Keratinocyte (primary cell): ENCODE data around the gene HES7. TPM values are rescaled to one million over a fixed set of nuclear protein-coding genes. Genes with fewer than 3 reads are reported as not detected.

ENCODE experiments used
- DNase-seq: peaks from one replicate; pipeline ENCODE4 v3.0.0-alpha.2; 2011; ENCODE audit warnings: low read depth, missing footprints, low spot score
- FAIRE-seq: peaks from 2 replicates; lab custom pipeline; 2011; peaks lifted over from hg19 to GRCh38; lab: Jason Lieb, UNC
- H2AFZ ChIP-seq: 2 replicates; pipeline ENCODE4 v1.6.0; 2012; ENCODE audit warnings: low read length, control low read depth, inconsistent platforms; ENCODE audit not compliant: control insufficient read depth
- H3K27ac ChIP-seq: 2 replicates; pipeline ENCODE4 v1.5.1; 2011; ENCODE audit warnings: low read length; ENCODE audit not compliant: control insufficient read depth, insufficient read depth
- H3K27me3 ChIP-seq: 3 replicates; pipeline ENCODE4 v1.6.0; 2011; ENCODE audit warnings: low read length; ENCODE audit not compliant: control insufficient read depth, insufficient read depth; ENCODE audit errors: extremely low read depth
- H3K36me3 ChIP-seq, 2 experiments: 2 replicates in 1 of 2; 3 replicates in 1 of 2; pipeline ENCODE4 v1.5.1; 2011; ENCODE audit warnings: low read length in 2 of 2, mild to moderate bottlenecking in 1 of 2; ENCODE audit not compliant: control insufficient read depth in 2 of 2, insufficient read depth in 2 of 2; ENCODE audit errors: extremely low read depth in 1 of 2
- H3K4me1 ChIP-seq: 3 replicates; pipeline ENCODE4 v1.5.1; 2011; ENCODE audit warnings: low read length; ENCODE audit not compliant: control insufficient read depth, insufficient read depth; ENCODE audit errors: extremely low read depth
- H3K4me2 ChIP-seq: 3 replicates; pipeline ENCODE4 v1.6.0; 2011; ENCODE audit warnings: low read depth, low read length; ENCODE audit not compliant: control insufficient read depth, insufficient read depth; ENCODE audit errors: extremely low read depth
- H3K4me3 ChIP-seq, 3 experiments: fragments of 200-600 bp in 1 of 3; sonication (generic) in 1 of 3; 2 replicates in 2 of 3; 3 replicates in 1 of 3; pipeline ENCODE4 v1.5.1; 2011 to 2016; ENCODE audit warnings: low read length in 3 of 3, mild to moderate bottlenecking in 3 of 3, control low read depth in 2 of 3, inconsistent platforms in 1 of 3, low read depth in 1 of 3, mixed read lengths in 1 of 3, mixed run types in 1 of 3, moderate library complexity in 1 of 3; ENCODE audit not compliant: control insufficient read depth in 2 of 3, insufficient read depth in 2 of 3; ENCODE audit errors: extremely low read depth in 1 of 3
- H3K79me2 ChIP-seq: 2 replicates; pipeline ENCODE4 v1.6.0; 2012; ENCODE audit warnings: low read length; ENCODE audit not compliant: control insufficient read depth, insufficient read depth
- H3K9ac ChIP-seq: 3 replicates; pipeline ENCODE4 v1.6.0; 2011; ENCODE audit warnings: low read length; ENCODE audit not compliant: control insufficient read depth, insufficient read depth; ENCODE audit errors: extremely low read depth
- H3K9me1 ChIP-seq: 3 replicates; pipeline ENCODE4 v1.6.0; 2011; ENCODE audit warnings: low read length; ENCODE audit not compliant: control insufficient read depth, insufficient read depth; ENCODE audit errors: extremely low read depth
- H3K9me3 ChIP-seq: 2 replicates; pipeline ENCODE4 v1.5.1; 2012; ENCODE audit warnings: low read depth, low read length; ENCODE audit not compliant: control insufficient read depth
- H4K20me1 ChIP-seq: 3 replicates; pipeline ENCODE4 v1.6.0; 2011; ENCODE audit warnings: low read length; ENCODE audit not compliant: control insufficient read depth, insufficient read depth; ENCODE audit errors: extremely low read depth
- EZH2 ChIP-seq: IDR thresholded peaks from one replicate; pipeline ENCODE4 v1.6.1; 2012; ENCODE audit warnings: inconsistent platforms, mild to moderate bottlenecking, low read length, moderate library complexity
- dilution Hi-C: fragments of 300-500 bp; cut with MboI; formaldehyde crosslinking; loops from one replicate; pipeline ENCODE4 v1.7.0; 2020; ENCODE audit warnings: low sequenced_read_pairs; ENCODE audit not compliant: extremely low pct_ligation_motif_present
- polyA plus RNA-seq, 5 experiments: library from polyadenylated mRNA; depleted of rRNA in 3 of 5; stranded (reverse) in 3 of 5; stranded (forward) in 1 of 5; unstranded in 1 of 5; fragments of >200 nt; gene quantifications; 1 replicate in 1 of 5; 2 replicates in 3 of 5; 3 replicates in 1 of 5; pipeline versions ENCODE4 v1.2.1 to v1.2.3, GENCODE V29; 2011 to 2012; ENCODE audit warnings: missing spikeins in 2 of 5, low read depth in 1 of 5, low replicate concordance in 1 of 5
- TF ChIP-seq, protein P1 (sequence below), 3 experiments: IDR thresholded peaks in 1 of 3; conservative IDR thresholded peaks in 1 of 3; optimal IDR thresholded peaks in 1 of 3; 2 replicates in 2 of 3; 3 replicates in 1 of 3; pipeline versions ENCODE3 to v1.5.1; 2011; ENCODE audit warnings: low read length in 3 of 3, mild to moderate bottlenecking in 3 of 3, moderate library complexity in 2 of 3, control low read depth in 1 of 3, inconsistent platforms in 1 of 3; ENCODE audit not compliant: insufficient read depth in 2 of 3; ENCODE audit errors: extremely low read depth in 1 of 3

HES7 gene
- polyA plus RNA-seq, 1 donor (not counting 4 experiments of a cell fraction or from before 2014, with no cell fraction given), result 0.33 TPM

DNA sequence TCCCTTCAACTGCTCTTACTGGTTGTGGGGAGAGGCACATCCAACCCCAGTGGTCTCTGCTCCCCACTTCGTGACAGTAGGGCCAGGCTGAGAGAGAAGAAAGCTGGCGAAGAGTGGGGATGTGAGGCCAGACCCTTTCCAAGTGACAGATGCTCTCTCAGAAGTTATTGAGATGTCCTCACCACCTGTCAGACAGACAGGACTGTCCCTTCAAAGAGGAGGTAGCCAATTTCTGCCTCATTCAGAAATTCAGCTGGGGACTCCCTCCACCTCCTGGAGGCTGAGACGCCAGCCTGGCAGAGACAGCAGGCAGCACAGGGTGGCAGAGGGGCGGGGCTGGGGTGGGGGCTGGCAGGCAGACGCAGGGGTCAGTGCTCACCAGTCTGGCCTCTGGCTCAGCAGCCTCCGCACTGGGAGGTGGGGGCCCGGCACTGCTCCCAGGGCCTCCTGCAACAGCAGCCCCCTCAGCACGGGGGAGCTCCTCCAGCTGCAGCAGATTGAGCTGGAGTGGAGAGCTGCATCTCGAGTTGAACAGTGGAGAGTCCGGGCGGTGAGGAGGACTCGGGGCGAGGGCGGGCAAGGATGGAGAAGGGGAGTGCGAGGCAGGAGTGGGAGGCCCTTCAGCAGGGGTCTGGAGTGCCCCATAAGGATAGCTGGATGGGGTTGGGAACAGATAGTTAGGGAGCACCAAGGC lies 19.1 kb upstream of the HES7 start:
- no peak for FAIRE-seq
- peaks cover 11% of the 10 kb centered on the region for H4K20me1 ChIP-seq
- H3K36me3 ChIP-seq, result peaks cover 61 to 67% of the 10 kb centered on the region in 2 experiments
- no peak for DNase-seq
- no peak for TF ChIP-seq EZH2
- TF ChIP-seq, protein P1, sequence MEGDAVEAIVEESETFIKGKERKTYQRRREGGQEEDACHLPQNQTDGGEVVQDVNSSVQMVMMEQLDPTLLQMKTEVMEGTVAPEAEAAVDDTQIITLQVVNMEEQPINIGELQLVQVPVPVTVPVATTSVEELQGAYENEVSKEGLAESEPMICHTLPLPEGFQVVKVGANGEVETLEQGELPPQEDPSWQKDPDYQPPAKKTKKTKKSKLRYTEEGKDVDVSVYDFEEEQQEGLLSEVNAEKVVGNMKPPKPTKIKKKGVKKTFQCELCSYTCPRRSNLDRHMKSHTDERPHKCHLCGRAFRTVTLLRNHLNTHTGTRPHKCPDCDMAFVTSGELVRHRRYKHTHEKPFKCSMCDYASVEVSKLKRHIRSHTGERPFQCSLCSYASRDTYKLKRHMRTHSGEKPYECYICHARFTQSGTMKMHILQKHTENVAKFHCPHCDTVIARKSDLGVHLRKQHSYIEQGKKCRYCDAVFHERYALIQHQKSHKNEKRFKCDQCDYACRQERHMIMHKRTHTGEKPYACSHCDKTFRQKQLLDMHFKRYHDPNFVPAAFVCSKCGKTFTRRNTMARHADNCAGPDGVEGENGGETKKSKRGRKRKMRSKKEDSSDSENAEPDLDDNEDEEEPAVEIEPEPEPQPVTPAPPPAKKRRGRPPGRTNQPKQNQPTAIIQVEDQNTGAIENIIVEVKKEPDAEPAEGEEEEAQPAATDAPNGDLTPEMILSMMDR (optimal IDR thresholded peaks at IDR 0.05 in 1 of 3, IDR thresholded peaks at IDR 0.05 in 1 of 3, conservative IDR thresholded peaks at IDR 0.05 in 1 of 3; ENCODE audit: extremely low read depth in 1 of 3, insufficient read depth in 2 of 3, low read length in 3 of 3), result no peak
- H3K9ac ChIP-seq, result no peak overlapping the region
- dilution Hi-C loops, result no loop called here
- H3K9me1 ChIP-seq, result no peaks in the 10 kb centered on the region
- no peak overlapping the region for H3K27ac ChIP-seq
- peaks cover 1% of the 10 kb centered on the region for H3K79me2 ChIP-seq
- peaks cover 11% of the 10 kb centered on the region for H3K4me1 ChIP-seq
- H3K9me3 ChIP-seq, result no peaks in the 10 kb centered on the region
- H3K4me3 ChIP-seq, result no peak overlapping the region
- H2AFZ ChIP-seq, result no peak overlapping the region
- H3K4me2 ChIP-seq, result no peak overlapping the region
- no peaks in the 10 kb centered on the region for H3K27me3 ChIP-seq

DNA sequence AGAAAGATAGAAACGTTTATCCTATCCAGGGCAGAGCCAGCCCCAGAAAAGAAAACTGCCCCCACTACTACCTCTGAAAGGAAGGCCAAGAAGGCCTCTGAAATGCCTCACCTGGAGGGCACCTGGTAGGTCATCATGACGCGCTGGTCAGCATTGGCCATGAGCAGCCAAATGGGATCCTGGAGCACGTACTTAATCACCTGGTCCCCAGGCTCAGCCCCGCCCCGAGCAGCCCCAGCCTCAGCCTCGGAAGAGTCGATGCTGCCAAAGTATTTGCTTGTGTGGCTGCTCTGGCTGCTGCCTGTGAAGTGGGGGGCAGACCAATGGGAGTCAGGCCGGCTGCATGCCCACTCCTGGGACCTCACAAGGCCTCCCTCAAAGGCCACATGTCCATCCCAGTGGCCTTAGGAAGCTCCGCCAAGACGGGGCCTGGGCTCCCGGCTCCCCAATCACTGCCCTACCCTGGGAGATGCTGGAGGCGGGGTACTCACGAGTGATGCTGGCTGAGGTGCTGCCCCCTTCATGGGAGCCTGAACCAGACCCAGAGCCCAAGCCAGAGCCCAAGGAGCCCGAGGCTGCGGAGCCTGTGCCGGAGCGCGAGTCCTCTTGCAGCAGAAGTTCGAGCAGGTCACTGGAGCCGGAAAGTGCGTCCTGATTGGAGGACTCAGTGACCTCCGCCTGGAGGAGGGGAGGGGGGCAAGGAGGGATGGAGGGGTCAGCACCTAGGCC lies 18.4 kb upstream of the HES7 start:
- Histone ChIP-seq H3K9me1 (no peaks in the 10 kb centered on the region), H3K4me2 (no peak overlapping the region), H3K9me3 (no peaks in the 10 kb centered on the region), H2AFZ (no peak overlapping the region), H3K36me3 (peaks cover 54 to 60% of the 10 kb centered on the region in 2 experiments), H3K9ac (no peak overlapping the region), H4K20me1 (peaks cover 11% of the 10 kb centered on the region), H3K4me3 (no peak overlapping the region), H3K27ac (no peak overlapping the region), H3K27me3 (no peaks in the 10 kb centered on the region), H3K79me2 (no peaks in the 10 kb centered on the region), H3K4me1 (peaks cover 16% of the 10 kb centered on the region)
- FAIRE-seq (no peak), DNase-seq (no peak)
- no peak for TF ChIP-seq EZH2
- TF ChIP-seq, protein P1 (optimal IDR thresholded peaks at IDR 0.05 in 1 of 3, IDR thresholded peaks at IDR 0.05 in 1 of 3, conservative IDR thresholded peaks at IDR 0.05 in 1 of 3; ENCODE audit: extremely low read depth in 1 of 3, insufficient read depth in 2 of 3, low read length in 3 of 3), result no peak
- dilution Hi-C loops, result no loop called here
